ENCODE results near the gene TMEM108.

TMEM108 gene

GRCh38 chr3:133408366-133408765 lies 370.2 kb downstream of the TMEM108 start:
- TF ChIP-seq TAF1 (IDR thresholded peaks at IDR 0.05; ENCODE audit: low read depth, low read length): no peak
- TF ChIP-seq PAX5 (IDR thresholded peaks at IDR 0.05; ENCODE audit: insufficient read depth, low read length, severe bottlenecking): no peak
- TF ChIP-seq POU2F2 (IDR thresholded peaks at IDR 0.05; ENCODE audit: low read depth, low read length): no peak
- no peak for TF ChIP-seq SPI1 (IDR thresholded peaks at IDR 0.05; ENCODE audit: low read depth, low read length)
- no peak for TF ChIP-seq POLR2A (IDR thresholded peaks at IDR 0.05; ENCODE audit: low read depth, low read length)
- TF ChIP-seq POLR2AphosphoS5 (IDR thresholded peaks at IDR 0.05; ENCODE audit: low read depth, low read length): no peak

GRCh38 chr3:133408961-133409360 lies 370.8 kb downstream of the TMEM108 start:
- FAIRE-seq (no peak), DNase-seq (ENCODE audit: insufficient read length, low spot score) (no peak)

More at GRCh38 chr3:133408366-133408765, 370.2 kb downstream of the TMEM108 start:
- no peak for FAIRE-seq
- DNase-seq (ENCODE audit: insufficient read length, low spot score): no peak

GRCh38 chr3:133410191-133410892 lies 372.2 kb downstream of the TMEM108 start:
- DNase-seq (ENCODE audit: insufficient read length, low spot score) (no peak), FAIRE-seq (no peak)
- TF ChIP-seq POLR2AphosphoS5 (IDR thresholded peaks at IDR 0.05; ENCODE audit: low read depth, low read length): no peak
- no peak for TF ChIP-seq POLR2A (IDR thresholded peaks at IDR 0.05; ENCODE audit: low read depth, low read length)
- no peak for TF ChIP-seq TAF1 (IDR thresholded peaks at IDR 0.05; ENCODE audit: low read depth, low read length)
- no peak for TF ChIP-seq POU2F2 (IDR thresholded peaks at IDR 0.05; ENCODE audit: low read depth, low read length)
- TF ChIP-seq PAX5 (IDR thresholded peaks at IDR 0.05; ENCODE audit: insufficient read depth, low read length, severe bottlenecking): no peak
- TF ChIP-seq SPI1 (IDR thresholded peaks at IDR 0.05; ENCODE audit: low read depth, low read length): no peak

More at GRCh38 chr3:133408961-133409360, 370.8 kb downstream of the TMEM108 start:
- TF ChIP-seq POU2F2 (IDR thresholded peaks at IDR 0.05; ENCODE audit: low read depth, low read length): no peak
- TF ChIP-seq TAF1 (IDR thresholded peaks at IDR 0.05; ENCODE audit: low read depth, low read length): no peak
- TF ChIP-seq SPI1 (IDR thresholded peaks at IDR 0.05; ENCODE audit: low read depth, low read length): no peak
- TF ChIP-seq POLR2AphosphoS5 (IDR thresholded peaks at IDR 0.05; ENCODE audit: low read depth, low read length): no peak
- TF ChIP-seq PAX5 (IDR thresholded peaks at IDR 0.05; ENCODE audit: insufficient read depth, low read length, severe bottlenecking): no peak

GRCh38 chr3:133412183-133413132 lies 374.3 kb downstream of the TMEM108 start:
- no peak for DNase-seq (ENCODE audit: insufficient read length, low spot score)
- FAIRE-seq: no peak

GRCh38 chr3:133413161-133414020 lies 375.2 kb downstream of the TMEM108 start:
- no peak for DNase-seq (ENCODE audit: insufficient read length, low spot score)
- no peak for FAIRE-seq

More at GRCh38 chr3:133412183-133413132, 374.3 kb downstream of the TMEM108 start:
- TF ChIP-seq PAX5 (IDR thresholded peaks at IDR 0.05; ENCODE audit: insufficient read depth, low read length, severe bottlenecking) (no peak), TAF1 (IDR thresholded peaks at IDR 0.05; ENCODE audit: low read depth, low read length) (no peak), POLR2AphosphoS5 (IDR thresholded peaks at IDR 0.05; ENCODE audit: low read depth, low read length) (no peak), SPI1 (IDR thresholded peaks at IDR 0.05; ENCODE audit: low read depth, low read length) (no peak), POU2F2 (IDR thresholded peaks at IDR 0.05; ENCODE audit: low read depth, low read length) (no peak), POLR2A (IDR thresholded peaks at IDR 0.05; ENCODE audit: low read depth, low read length) (no peak)

DNA sequence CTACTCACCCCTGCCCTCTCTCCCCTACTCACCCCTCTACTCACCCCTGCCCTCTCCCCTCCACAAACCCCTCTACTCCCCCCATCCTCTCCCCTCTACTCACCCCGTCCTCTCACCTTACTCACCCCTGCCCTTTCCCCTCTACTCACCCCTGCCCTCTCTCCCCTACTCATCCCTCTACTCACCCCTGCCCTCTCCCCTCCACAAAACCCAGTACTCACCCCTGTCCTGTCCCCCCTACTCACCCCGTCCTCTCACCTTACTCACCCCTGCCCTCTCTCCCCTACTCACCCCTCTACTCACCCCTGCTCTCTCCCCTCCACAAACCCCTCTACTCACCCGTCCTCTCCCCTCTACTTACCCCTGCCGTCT lies 375.8 kb downstream of the TMEM108 start:
- DNase-seq (ENCODE audit: insufficient read length, low spot score) (no peak), FAIRE-seq (no peak)
- TF ChIP-seq POLR2AphosphoS5 (IDR thresholded peaks at IDR 0.05; ENCODE audit: low read depth, low read length) (no peak), POU2F2 (IDR thresholded peaks at IDR 0.05; ENCODE audit: low read depth, low read length) (no peak), PAX5 (IDR thresholded peaks at IDR 0.05; ENCODE audit: insufficient read depth, low read length, severe bottlenecking) (no peak), TAF1 (IDR thresholded peaks at IDR 0.05; ENCODE audit: low read depth, low read length) (no peak), SPI1 (IDR thresholded peaks at IDR 0.05; ENCODE audit: low read depth, low read length) (no peak)

More at GRCh38 chr3:133413161-133414020, 375.2 kb downstream of the TMEM108 start:
- TF ChIP-seq SPI1 (IDR thresholded peaks at IDR 0.05; ENCODE audit: low read depth, low read length) (0 out of 2 replicates have a peak, but pooled peaks have one; percentile 9), POU2F2 (IDR thresholded peaks at IDR 0.05; ENCODE audit: low read depth, low read length) (no peak), POLR2A (IDR thresholded peaks at IDR 0.05; ENCODE audit: low read depth, low read length) (no peak), TAF1 (IDR thresholded peaks at IDR 0.05; ENCODE audit: low read depth, low read length) (no peak)

- DNase-seq (ENCODE audit: insufficient read length, low spot score) (no peak), FAIRE-seq (no peak)
- TF ChIP-seq TAF1 (IDR thresholded peaks at IDR 0.05; ENCODE audit: low read depth, low read length) (no peak), POU2F2 (IDR thresholded peaks at IDR 0.05; ENCODE audit: low read depth, low read length) (no peak), POLR2AphosphoS5 (IDR thresholded peaks at IDR 0.05; ENCODE audit: low read depth, low read length) (no peak), POLR2A (IDR thresholded peaks at IDR 0.05; ENCODE audit: low read depth, low read length) (no peak), SPI1 (IDR thresholded peaks at IDR 0.05; ENCODE audit: low read depth, low read length) (no peak)
Observed at GRCh38 chr3:133418361-133418760, 380.2 kb downstream of the TMEM108 start.

DNA sequence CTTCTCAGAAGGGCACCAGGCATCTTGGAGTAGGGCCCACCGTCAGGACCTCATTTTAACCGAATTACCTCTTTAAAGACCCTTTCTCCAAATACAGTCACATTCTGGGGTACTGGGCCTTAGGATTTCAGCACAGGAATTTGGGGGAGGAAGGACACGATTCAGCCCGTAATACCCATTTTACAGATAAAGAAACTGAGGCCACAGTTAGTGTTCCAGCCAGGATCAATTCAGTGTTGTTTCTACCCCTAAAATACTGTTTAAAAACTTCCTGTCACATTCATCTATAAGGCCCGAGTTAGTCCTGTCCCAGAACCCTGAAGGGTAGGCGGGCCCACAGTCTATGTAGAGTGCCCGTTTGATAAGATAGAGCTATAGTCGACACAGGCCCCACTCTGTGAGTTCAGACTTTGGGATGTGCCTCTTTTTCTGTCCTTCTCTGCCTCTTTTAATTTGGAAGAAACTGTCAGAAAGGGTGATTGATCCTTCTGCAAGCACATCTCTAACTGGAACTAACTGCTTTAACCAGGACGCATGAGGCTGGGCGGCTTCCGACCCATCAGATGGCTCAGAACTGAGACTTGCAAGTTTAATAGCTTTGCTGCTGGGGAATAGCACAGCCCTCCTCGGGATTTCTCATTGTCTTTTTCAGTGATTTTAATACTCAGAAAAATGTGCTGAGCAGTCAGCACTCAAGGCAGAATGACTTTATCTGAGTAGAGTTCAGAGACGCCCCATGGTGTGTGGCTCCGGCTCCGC lies 381.1 kb downstream of the TMEM108 start:
- no peak for FAIRE-seq
- no peak for DNase-seq (ENCODE audit: insufficient read length, low spot score)
- TF ChIP-seq SPI1 (IDR thresholded peaks at IDR 0.05; ENCODE audit: low read depth, low read length) (no peak), POLR2A (IDR thresholded peaks at IDR 0.05; ENCODE audit: low read depth, low read length) (no peak), POU2F2 (IDR thresholded peaks at IDR 0.05; ENCODE audit: low read depth, low read length) (no peak)
